ENCODE measurements around the gene PDGFB. TPM values are rescaled to one million over a fixed set of nuclear protein-coding genes. Genes with fewer than 3 reads are reported as not detected.

Gene PDGFB
- total RNA-seq, 1 donor from 2014 or later, result 79.6 TPM

- DNase-seq (ENCODE audit: low read depth), result no peak
- H3K4me3 ChIP-seq (ENCODE audit: low read depth, low read length), result no peak overlapping the region
- TF ChIP-seq CTCF (conservative IDR thresholded peaks at IDR 0.05; ENCODE audit: low read depth, low read length), result no peak
These were observed 19.0 kb upstream of the PDGFB start for GRCh38 chr22:39263626-39264348.

- no peak overlapping the region for H3K4me3 ChIP-seq (ENCODE audit: low read depth, low read length)
- TF ChIP-seq CTCF (conservative IDR thresholded peaks at IDR 0.05; ENCODE audit: low read depth, low read length), result no peak
- no peak for DNase-seq (ENCODE audit: low read depth)
These were observed 14.9 kb upstream of the PDGFB start for GRCh38 chr22:39259666-39260065.

GRCh38 chr22:39257901-39258475 lies 13.2 kb upstream of the PDGFB start:
- no peak for TF ChIP-seq CTCF (conservative IDR thresholded peaks at IDR 0.05; ENCODE audit: low read depth, low read length)
- no peak for DNase-seq (ENCODE audit: low read depth)
- no peak overlapping the region for H3K4me3 ChIP-seq (ENCODE audit: low read depth, low read length)

GRCh38 chr22:39256979-39257378 lies 12.2 kb upstream of the PDGFB start:
- no peak for TF ChIP-seq CTCF (conservative IDR thresholded peaks at IDR 0.05; ENCODE audit: low read depth, low read length)
- DNase-seq (ENCODE audit: low read depth), result no peak
- H3K4me3 ChIP-seq (ENCODE audit: low read depth, low read length), result no peak overlapping the region

GRCh38 chr22:39256186-39256552 lies 11.4 kb upstream of the PDGFB start:
- DNase-seq (ENCODE audit: low read depth), result no peak
- H3K4me3 ChIP-seq (ENCODE audit: low read depth, low read length), result no peak overlapping the region
- TF ChIP-seq CTCF (conservative IDR thresholded peaks at IDR 0.05; ENCODE audit: low read depth, low read length), result no peak

- no peak overlapping the region for H3K4me3 ChIP-seq (ENCODE audit: low read depth, low read length)
- no peak for DNase-seq (ENCODE audit: low read depth)
- no peak for TF ChIP-seq CTCF (conservative IDR thresholded peaks at IDR 0.05; ENCODE audit: low read depth, low read length)
These were observed 10.8 kb upstream of the PDGFB start for GRCh38 chr22:39255449-39256185.
